Thoracic aorta (tissue), 2 donors: ENCODE measurements around the gene GBP3. TPM values are rescaled to one million over a fixed set of nuclear protein-coding genes. Genes with fewer than 3 reads are reported as not detected.
A peak's percentile ranks its signal among the peaks of the same experiment; 100 is the strongest.

Source experiments
- ATAC-seq: fragments of 150-250 bp; one replicate; pipeline ENCODE4 v1.8.0; 2017; ENCODE audit warnings: low read depth; ENCODE audit not compliant: insufficient number of reproducible peaks, low FRiP score
- DNase-seq: peaks from one replicate; pipeline ENCODE4 v3.0.0-alpha.2; 2020; ENCODE audit warnings: low spot score
- H3K27ac ChIP-seq, 2 donors: fragments of 200-600 bp; sonication (generic); 1 replicate in 1 of 2; 2 replicates in 1 of 2; pipeline ENCODE4 v1.5.1; 2016; ENCODE audit warnings: mild to moderate bottlenecking in 2 of 2, moderate library complexity in 2 of 2
- H3K27me3 ChIP-seq: fragments of 200-600 bp; sonication (generic); replicated peaks from 2 replicates; pipeline ENCODE4 v1.6.0; 2016; ENCODE audit warnings: mild to moderate bottlenecking; ENCODE audit not compliant: insufficient read depth
- H3K36me3 ChIP-seq: fragments of 200-600 bp; sonication (generic); one replicate; pipeline ENCODE4 v1.5.1; 2016
- H3K4me1 ChIP-seq, 2 donors: fragments of 200-600 bp; sonication (generic); 1 replicate in 1 of 2; 2 replicates in 1 of 2; pipeline versions ENCODE4 v1.5.1 to v1.6.0; 2016; ENCODE audit warnings: low read depth in 2 of 2, mild to moderate bottlenecking in 1 of 2; ENCODE audit not compliant: control insufficient read depth in 1 of 2
- H3K4me3 ChIP-seq: fragments of 200-600 bp; sonication (generic); 2 replicates; pipeline ENCODE4 v1.5.1; 2016; ENCODE audit warnings: mild to moderate bottlenecking
- H3K9me3 ChIP-seq: fragments of 200-600 bp; sonication (generic); 2 replicates; pipeline ENCODE4 v1.5.1; 2016
- CTCF ChIP-seq: fragments of 200-600 bp; sonication (generic); IDR thresholded peaks from one replicate; pipeline ENCODE4 v1.5.1; 2019; ENCODE audit warnings: antibody characterized with exemption
- total RNA-seq, 2 donors: library from RNA; depleted of rRNA; stranded (reverse); fragments of >200 nt; gene quantifications; one replicate each; pipeline versions ENCODE4 v1.1.0 to v1.2.3, GENCODE V29; 2016

GBP3 gene
- total RNA-seq, 2 donors from 2014 or later: 44.7 to 51.9 TPM

GRCh38 chr1:88998716-88999115 is 23.9 kb downstream of the GBP3 start:
- no peak overlapping the region for H3K4me3 ChIP-seq
- DNase-seq (no peak), ATAC-seq (peak; percentile 73)
- H3K4me1 ChIP-seq: peaks cover 0 to under 1% of the 10 kb centered on the region in 2 donors
- H3K9me3 ChIP-seq: no peaks in the 10 kb centered on the region
- H3K27ac ChIP-seq: no peak overlapping the region
- peak; percentile 66 for TF ChIP-seq CTCF
- H3K27me3 ChIP-seq: no peaks in the 10 kb centered on the region
- H3K36me3 ChIP-seq: no peaks in the 10 kb centered on the region

GRCh38 chr1:88990426-88990825 is 32.2 kb downstream of the GBP3 start:
- ATAC-seq (no peak), DNase-seq (no peak)
- Histone ChIP-seq H3K36me3 (no peaks in the 10 kb centered on the region), H3K4me3 (no peak overlapping the region), H3K4me1 (peaks cover 13 to 27% of the 10 kb centered on the region in 2 donors), H3K9me3 (no peaks in the 10 kb centered on the region), H3K27ac (no peak overlapping the region), H3K27me3 (no peaks in the 10 kb centered on the region)
- TF ChIP-seq CTCF: no peak

- no peak for DNase-seq
- H3K27me3 ChIP-seq: no peaks in the 10 kb centered on the region
- no peak for TF ChIP-seq CTCF
- ATAC-seq: no peak
- peaks cover 10% of the 10 kb centered on the region for H3K36me3 ChIP-seq
- H3K4me3 ChIP-seq: no peak overlapping the region
- peaks cover 18 to 37% of the 10 kb centered on the region in 2 donors for H3K4me1 ChIP-seq
- H3K9me3 ChIP-seq: no peaks in the 10 kb centered on the region
- peak overlapping the region; percentile 6 to 58 for H3K27ac ChIP-seq
Measured at GRCh38 chr1:88985692-88986091, 37.0 kb downstream of the GBP3 start.

GRCh38 chr1:88985032-88985431 is 37.6 kb downstream of the GBP3 start:
- H3K36me3 ChIP-seq: peaks cover 10% of the 10 kb centered on the region
- H3K27ac ChIP-seq: peak overlapping the region; percentile 6 to 58
- peaks cover 17 to 37% of the 10 kb centered on the region in 2 donors for H3K4me1 ChIP-seq
- no peak for ATAC-seq
- no peaks in the 10 kb centered on the region for H3K27me3 ChIP-seq
- no peak for TF ChIP-seq CTCF
- no peak overlapping the region for H3K4me3 ChIP-seq
- DNase-seq: no peak
- no peaks in the 10 kb centered on the region for H3K9me3 ChIP-seq

GRCh38 chr1:88984569-88984968 is 38.1 kb downstream of the GBP3 start:
- no peak overlapping the region for H3K27ac ChIP-seq

More at GRCh38 chr1:88984569-88984968, 38.1 kb downstream of the GBP3 start:
- DNase-seq (no peak), ATAC-seq (no peak)
- peaks cover 17 to 33% of the 10 kb centered on the region in 2 donors for H3K4me1 ChIP-seq
- peaks cover 10% of the 10 kb centered on the region for H3K36me3 ChIP-seq
- TF ChIP-seq CTCF: no peak
- peak overlapping the region; percentile 22 for H3K4me3 ChIP-seq
- no peaks in the 10 kb centered on the region for H3K9me3 ChIP-seq
- no peaks in the 10 kb centered on the region for H3K27me3 ChIP-seq
